Measurements from ENCODE around the gene ALPK1. TPM values are rescaled to one million over a fixed set of nuclear protein-coding genes. Genes with fewer than 3 reads are reported as not detected.

ALPK1 gene
- total and polyA plus RNA-seq, 4 donors = 2.8 to 14.0 (median 4.7) TPM

- no peak for TF ChIP-seq SP1 (IDR thresholded peaks at IDR 0.05)
- no peak for TF ChIP-seq RAD21 (IDR thresholded peaks at IDR 0.05)
- no peak for TF ChIP-seq ZBTB33 (IDR thresholded peaks at IDR 0.05)
- no peak for TF ChIP-seq YY1 (IDR thresholded peaks at IDR 0.05)
- TF ChIP-seq EGR1 (IDR thresholded peaks at IDR 0.05; ENCODE audit: low read depth in 2 of 2) = no peak
- no peak for TF ChIP-seq CTCF (IDR thresholded peaks at IDR 0.05; ENCODE audit: low read depth, low read length, missing input control)
- no peak for TF ChIP-seq NR2F2 (IDR thresholded peaks at IDR 0.05)
- no peak for TF ChIP-seq JUND (IDR thresholded peaks at IDR 0.05)
- TF ChIP-seq RXRA (IDR thresholded peaks at IDR 0.05) = no peak
- no peak for TF ChIP-seq FOXA1 (IDR thresholded peaks at IDR 0.05)
- no peak for TF ChIP-seq HNF4A (conservative IDR thresholded peaks at IDR 0.05)
- TF ChIP-seq FOXA2 (IDR thresholded peaks at IDR 0.05) = no peak
- TF ChIP-seq TAF1 (conservative IDR thresholded peaks at IDR 0.05) = no peak
- Histone ChIP-seq H3K4me1 (ENCODE audit: control insufficient read depth in 4 of 4, insufficient read depth in 4 of 4, low read length in 3 of 4) (peaks cover 0 to 6% (median 0%) of the 10 kb centered on the region in 4 donors), H3K27ac (ENCODE audit: low read depth in 1 of 2, low read length in 2 of 2) (no peak overlapping the region), H3K27me3 (ENCODE audit: control insufficient read depth in 4 of 4, insufficient read depth in 4 of 4, low read length in 3 of 4) (no peaks in the 10 kb centered on the region), H3K4me3 (ENCODE audit: low read depth in 1 of 3, low read length in 3 of 3) (no peak overlapping the region), H3K9ac (ENCODE audit: low read depth in 1 of 2, low read length in 2 of 2) (no peak overlapping the region), H3K36me3 (ENCODE audit: control insufficient read depth in 4 of 4, insufficient read depth in 3 of 4, low read depth in 1 of 4, low read length in 3 of 4) (peaks cover 0 to 8% (median 2%) of the 10 kb centered on the region in 4 donors), H3K9me3 (ENCODE audit: control insufficient read depth in 4 of 4, low read length in 3 of 4) (no peaks in the 10 kb centered on the region)
- 95% methylated on average over 4 of the region's 4 CpGs for WGBS
- no peak for DNase-seq (ENCODE audit: low spot score)
Measured at GRCh38 chr4:112274959-112275358, 22.2 kb upstream of the ALPK1 start.

- 95% methylated on average over 3 of the region's 3 CpGs for WGBS
- no peak for DNase-seq (ENCODE audit: low spot score)
- Histone ChIP-seq H3K36me3 (ENCODE audit: control insufficient read depth in 4 of 4, insufficient read depth in 3 of 4, low read depth in 1 of 4, low read length in 3 of 4) (peaks cover 0 to 8% (median 2%) of the 10 kb centered on the region in 4 donors), H3K9me3 (ENCODE audit: control insufficient read depth in 4 of 4, low read length in 3 of 4) (no peaks in the 10 kb centered on the region), H3K27me3 (ENCODE audit: control insufficient read depth in 4 of 4, insufficient read depth in 4 of 4, low read length in 3 of 4) (no peaks in the 10 kb centered on the region), H3K27ac (ENCODE audit: low read depth in 1 of 2, low read length in 2 of 2) (no peak overlapping the region), H3K4me3 (ENCODE audit: low read depth in 1 of 3, low read length in 3 of 3) (no peak overlapping the region), H3K4me1 (ENCODE audit: control insufficient read depth in 4 of 4, insufficient read depth in 4 of 4, low read length in 3 of 4) (peaks cover 0 to 6% (median 0%) of the 10 kb centered on the region in 4 donors), H3K9ac (ENCODE audit: low read depth in 1 of 2, low read length in 2 of 2) (no peak overlapping the region)
- no peak for TF ChIP-seq RAD21 (IDR thresholded peaks at IDR 0.05)
- no peak for TF ChIP-seq ATF3 (IDR thresholded peaks at IDR 0.05)
- TF ChIP-seq HNF4G (IDR thresholded peaks at IDR 0.05) = no peak
- no peak for TF ChIP-seq HNF4A (conservative IDR thresholded peaks at IDR 0.05)
- no peak for TF ChIP-seq SP1 (IDR thresholded peaks at IDR 0.05)
- no peak for TF ChIP-seq ZBTB33 (IDR thresholded peaks at IDR 0.05)
- TF ChIP-seq FOXA1 (IDR thresholded peaks at IDR 0.05) = no peak
- TF ChIP-seq RXRA (IDR thresholded peaks at IDR 0.05) = no peak
- no peak for TF ChIP-seq TAF1 (conservative IDR thresholded peaks at IDR 0.05)
- no peak for TF ChIP-seq YY1 (IDR thresholded peaks at IDR 0.05)
- no peak for TF ChIP-seq FOXA2 (IDR thresholded peaks at IDR 0.05)
Measured at GRCh38 chr4:112276113-112276512, 21.1 kb upstream of the ALPK1 start.
